ENCODE results near the gene PCNX2. TPM values are rescaled to one million over a fixed set of nuclear protein-coding genes. Genes with fewer than 3 reads are reported as not detected.

PCNX2 gene
- total RNA-seq, 4 donors from 2014 or later = 12.1 to 35.1 (median 15.8) TPM

- no peaks in the 10 kb centered on the region for H3K9me3 ChIP-seq
- 93 to 97% methylated on average over 5 of the region's 5 CpGs for WGBS, 2 donors
- intact Hi-C loops (cut with DNase I) = no loop called here
- H3K27ac ChIP-seq = no peak overlapping the region
- no peak for TF ChIP-seq POLR2A (IDR thresholded peaks at IDR 0.05)
- TF ChIP-seq CTCF (IDR thresholded peaks at IDR 0.05) = no peak
- H3K27me3 ChIP-seq = no peaks in the 10 kb centered on the region
- no peaks in the 10 kb centered on the region for H3K36me3 ChIP-seq
- H3K4me3 ChIP-seq (replicated peaks in 1 of 3) = no peak overlapping the region
- H3K4me1 ChIP-seq = no peaks in the 10 kb centered on the region
- no peak for DNase-seq
Observed at GRCh38 chr1:233217832-233218231, 77.7 kb downstream of the PCNX2 start.

GRCh38 chr1:233216009-233216408, 79.5 kb downstream of the PCNX2 start:
- WGBS, 2 donors = 89 to 94% methylated on average over 4 of the region's 4 CpGs
- H3K4me3 ChIP-seq (replicated peaks in 1 of 3) = no peak overlapping the region
- H3K4me1 ChIP-seq = no peaks in the 10 kb centered on the region
- DNase-seq = no peak
- H3K9me3 ChIP-seq = no peaks in the 10 kb centered on the region
- intact Hi-C loops (cut with DNase I) = no loop called here
- TF ChIP-seq CTCF (IDR thresholded peaks at IDR 0.05) = no peak
- no peak for TF ChIP-seq POLR2A (IDR thresholded peaks at IDR 0.05)
- no peak overlapping the region for H3K27ac ChIP-seq
- H3K27me3 ChIP-seq = no peaks in the 10 kb centered on the region
- no peaks in the 10 kb centered on the region for H3K36me3 ChIP-seq

- WGBS, 2 donors = 91 to 95% methylated on average over 3 of the region's 3 CpGs
- intact Hi-C loops (cut with DNase I) = no loop called here
- TF ChIP-seq POLR2A (IDR thresholded peaks at IDR 0.05) = no peak
- no peak for TF ChIP-seq CTCF (IDR thresholded peaks at IDR 0.05)
Observed at GRCh38 chr1:233215135-233215760, 80.3 kb downstream of the PCNX2 start.

GRCh38 chr1:233211595-233211994, 83.9 kb downstream of the PCNX2 start:
- 96 to 99% methylated on average over 5 of the region's 5 CpGs for WGBS, 2 donors
- Histone ChIP-seq H3K4me1 (no peaks in the 10 kb centered on the region), H3K27ac (no peak overlapping the region), H3K36me3 (no peaks in the 10 kb centered on the region), H3K9me3 (no peaks in the 10 kb centered on the region), H3K27me3 (no peaks in the 10 kb centered on the region), H3K4me3 (replicated peaks in 1 of 3) (no peak overlapping the region)
- intact Hi-C loops (cut with DNase I) = no loop called here
- TF ChIP-seq POLR2A (IDR thresholded peaks at IDR 0.05) (no peak), CTCF (IDR thresholded peaks at IDR 0.05) (no peak)
- no peak for DNase-seq

More at GRCh38 chr1:233215135-233215760, 80.3 kb downstream of the PCNX2 start:
- Histone ChIP-seq H3K9me3 (no peaks in the 10 kb centered on the region), H3K27me3 (no peaks in the 10 kb centered on the region), H3K27ac (no peak overlapping the region), H3K4me1 (no peaks in the 10 kb centered on the region), H3K36me3 (no peaks in the 10 kb centered on the region), H3K4me3 (replicated peaks in 1 of 3) (no peak overlapping the region)
- no peak for DNase-seq

- intact Hi-C loops (cut with DNase I) = no loop called here
- DNase-seq = no peak
- Histone ChIP-seq H3K27ac (no peak overlapping the region), H3K27me3 (no peaks in the 10 kb centered on the region), H3K36me3 (no peaks in the 10 kb centered on the region), H3K9me3 (no peaks in the 10 kb centered on the region), H3K4me1 (no peaks in the 10 kb centered on the region), H3K4me3 (replicated peaks in 1 of 3) (no peak overlapping the region)
- TF ChIP-seq CTCF (IDR thresholded peaks at IDR 0.05) (no peak), POLR2A (IDR thresholded peaks at IDR 0.05) (no peak)
- WGBS, 2 donors = 86 to 90% methylated on average over 1 of the region's 1 CpG
Observed at GRCh38 chr1:233211106-233211505, 84.4 kb downstream of the PCNX2 start.
